SK-N-MC (cell line): ENCODE measurements around the gene HDAC4.

Experiments used
- FOXP2 ChIP-seq: optimal IDR thresholded peaks from 2 replicates; pipeline ENCODE3; 2011; ENCODE audit warnings: mild to moderate bottlenecking, moderate library complexity; ENCODE audit not compliant: insufficient read depth; ENCODE audit errors: extremely low read length, control extremely low read depth
- POLR2AphosphoS5 ChIP-seq: IDR thresholded peaks from 2 replicates; pipeline ENCODE4 v1.6.1; 2012; ENCODE audit warnings: mild to moderate bottlenecking, low read depth, low read length, borderline replicate concordance

GRCh38 chr2:239204876-239205468, 195.8 kb downstream of the HDAC4 start:
- TF ChIP-seq POLR2AphosphoS5 (no peak), FOXP2 (no peak)
